Nephron progenitor cell (in vitro differentiated cells): Measurements from ENCODE around the gene EGFLAM.

Source experiments
- DNase-seq: peaks from one replicate; pipeline ENCODE4 v3.0.0; 2021
- H3K27ac Mint-ChIP-seq: 2 replicates; pipeline ENCODE4 v1.8.0; 2021; ENCODE audit warnings: mild to moderate bottlenecking, moderate library complexity, mixed read lengths
- H3K27me3 Mint-ChIP-seq: 2 replicates; pipeline ENCODE4 v1.8.0; 2021; ENCODE audit warnings: mild to moderate bottlenecking, low read depth, mixed read lengths; ENCODE audit not compliant: poor library complexity
- H3K36me3 Mint-ChIP-seq: 2 replicates; pipeline ENCODE4 v1.8.0; 2021; ENCODE audit warnings: low read depth, mixed read lengths
- H3K4me1 Mint-ChIP-seq: 2 replicates; pipeline ENCODE4 v1.8.0; 2021; ENCODE audit warnings: mixed read lengths
- H3K4me3 Mint-ChIP-seq: 2 replicates; pipeline ENCODE4 v1.8.0; 2021; ENCODE audit warnings: mild to moderate bottlenecking, moderate library complexity, mixed read lengths
- H3K9me3 Mint-ChIP-seq: 2 replicates; pipeline ENCODE4 v1.8.0; 2021; ENCODE audit warnings: mild to moderate bottlenecking, moderate library complexity, mixed read lengths
- TF ChIP-seq, protein P1 (sequence below): fragments of 200-600 bp; sonication (generic); IDR thresholded peaks from 2 replicates; pipeline ENCODE4 v1.5.0; 2021; ENCODE audit warnings: antibody characterized with exemption

EGFLAM gene

GRCh38 chr5:38258319-38259061, at the start of gene EGFLAM:
Gene EGFLAM, plus strand, starts transcription at chr5:38258559. Its CDS starts 196 bp downstream, at chr5:38258755.
- DNase-seq: peak; percentile 87
- H3K36me3 Mint-ChIP-seq: no peaks in the 10 kb centered on the region
- peak within 1 kb of the TSS; percentile 97 for H3K4me3 Mint-ChIP-seq
- peaks cover 7% of the 10 kb centered on the region for H3K9me3 Mint-ChIP-seq
- H3K27me3 Mint-ChIP-seq: peaks cover 4% of the 10 kb centered on the region
- H3K4me1 Mint-ChIP-seq: peaks cover 62% of the 10 kb centered on the region
- H3K27ac Mint-ChIP-seq: peak within 1 kb of the TSS; percentile 92
- TF ChIP-seq, protein P1, sequence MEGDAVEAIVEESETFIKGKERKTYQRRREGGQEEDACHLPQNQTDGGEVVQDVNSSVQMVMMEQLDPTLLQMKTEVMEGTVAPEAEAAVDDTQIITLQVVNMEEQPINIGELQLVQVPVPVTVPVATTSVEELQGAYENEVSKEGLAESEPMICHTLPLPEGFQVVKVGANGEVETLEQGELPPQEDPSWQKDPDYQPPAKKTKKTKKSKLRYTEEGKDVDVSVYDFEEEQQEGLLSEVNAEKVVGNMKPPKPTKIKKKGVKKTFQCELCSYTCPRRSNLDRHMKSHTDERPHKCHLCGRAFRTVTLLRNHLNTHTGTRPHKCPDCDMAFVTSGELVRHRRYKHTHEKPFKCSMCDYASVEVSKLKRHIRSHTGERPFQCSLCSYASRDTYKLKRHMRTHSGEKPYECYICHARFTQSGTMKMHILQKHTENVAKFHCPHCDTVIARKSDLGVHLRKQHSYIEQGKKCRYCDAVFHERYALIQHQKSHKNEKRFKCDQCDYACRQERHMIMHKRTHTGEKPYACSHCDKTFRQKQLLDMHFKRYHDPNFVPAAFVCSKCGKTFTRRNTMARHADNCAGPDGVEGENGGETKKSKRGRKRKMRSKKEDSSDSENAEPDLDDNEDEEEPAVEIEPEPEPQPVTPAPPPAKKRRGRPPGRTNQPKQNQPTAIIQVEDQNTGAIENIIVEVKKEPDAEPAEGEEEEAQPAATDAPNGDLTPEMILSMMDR: peak; percentile 39

- Mint-ChIP-seq H3K9me3 (no peaks in the 10 kb centered on the region), H3K27me3 (peaks cover 7% of the 10 kb centered on the region), H3K4me3 (no peak overlapping the region), H3K4me1 (no peaks in the 10 kb centered on the region), H3K27ac (no peak overlapping the region), H3K36me3 (no peaks in the 10 kb centered on the region)
- DNase-seq: peak; percentile 35
- TF ChIP-seq, protein P1: peak; percentile 69
Measured at GRCh38 chr5:38208782-38209378, 49.5 kb upstream of the EGFLAM start.

DNA sequence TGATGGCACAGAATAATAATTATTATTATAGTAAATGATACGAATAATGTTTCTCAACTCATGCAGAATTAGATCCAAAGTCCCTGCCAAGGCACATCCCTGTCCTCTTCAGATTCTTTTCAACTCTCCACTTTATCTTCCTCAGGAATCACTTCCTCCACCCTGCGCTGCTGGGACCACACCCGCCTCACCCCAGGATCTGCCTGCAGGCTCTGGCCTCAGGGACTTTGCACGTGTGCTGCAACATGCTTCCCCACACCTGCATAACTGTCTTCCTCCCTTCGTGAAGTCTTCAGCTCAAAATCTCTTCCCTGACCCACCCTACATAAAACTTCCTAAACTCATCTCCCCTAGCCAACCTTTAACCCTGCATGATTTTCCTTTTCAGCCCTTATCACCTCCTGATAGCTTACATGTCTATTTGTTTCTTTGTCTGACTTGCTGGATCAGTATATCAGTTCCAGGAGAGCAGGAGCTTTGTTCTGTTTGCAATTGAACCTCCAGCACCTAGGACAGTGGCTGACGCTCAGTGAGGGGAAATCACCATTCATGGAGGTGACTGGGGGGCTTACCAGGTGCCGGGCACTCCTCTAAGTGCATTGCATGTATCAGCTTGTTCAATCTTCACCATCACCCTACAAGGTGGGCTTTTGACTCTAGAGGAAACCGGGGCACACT, 47.5 kb upstream of the EGFLAM start:
- H3K4me1 Mint-ChIP-seq: no peaks in the 10 kb centered on the region
- peaks cover 7% of the 10 kb centered on the region for H3K27me3 Mint-ChIP-seq
- no peaks in the 10 kb centered on the region for H3K9me3 Mint-ChIP-seq
- H3K4me3 Mint-ChIP-seq: no peak overlapping the region
- H3K27ac Mint-ChIP-seq: no peak overlapping the region
- TF ChIP-seq, protein P1: no peak
- no peaks in the 10 kb centered on the region for H3K36me3 Mint-ChIP-seq
- DNase-seq: no peak

DNA sequence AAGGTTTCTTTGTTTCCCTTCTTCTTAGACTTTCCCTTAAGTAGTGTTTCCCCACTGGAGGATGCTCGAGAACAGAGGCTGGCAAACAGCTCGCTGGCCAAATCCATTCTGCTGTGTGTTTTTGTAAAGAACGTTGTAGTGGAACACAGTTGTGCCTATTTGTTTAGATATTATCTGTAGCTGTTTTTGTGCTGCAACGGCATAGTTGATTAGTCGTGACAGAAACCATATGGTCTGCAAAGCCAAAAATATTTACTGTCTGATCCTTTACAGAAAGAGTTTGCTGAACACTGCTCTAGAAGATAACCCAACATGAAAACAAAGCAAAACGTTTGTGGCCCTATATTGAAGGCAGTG, 47.0 kb upstream of the EGFLAM start:
- Mint-ChIP-seq H3K9me3 (no peaks in the 10 kb centered on the region), H3K4me1 (no peaks in the 10 kb centered on the region), H3K27ac (no peak overlapping the region), H3K27me3 (peaks cover 7% of the 10 kb centered on the region), H3K4me3 (no peak overlapping the region), H3K36me3 (no peaks in the 10 kb centered on the region)
- TF ChIP-seq, protein P1: no peak
- DNase-seq: no peak

DNA sequence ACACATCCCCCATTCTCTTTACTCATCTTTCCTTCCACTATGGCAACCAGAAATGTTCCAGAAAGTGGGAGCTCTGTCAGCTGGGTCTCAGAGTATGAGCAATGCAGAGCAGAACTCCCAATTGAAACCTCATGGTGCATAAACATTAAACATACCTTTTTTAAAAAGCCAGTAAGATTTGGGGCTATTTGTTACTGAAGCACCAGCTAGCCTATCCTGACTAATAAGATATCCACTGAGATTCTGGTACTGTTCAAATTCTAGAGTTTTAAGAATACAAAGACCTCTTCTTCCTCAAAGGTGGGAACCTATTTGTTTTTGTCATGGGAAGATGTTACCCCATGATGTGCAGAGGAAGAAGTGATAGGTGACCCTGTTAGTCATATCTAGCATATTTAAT, 46.1 kb upstream of the EGFLAM start:
- TF ChIP-seq, protein P1: no peak
- Mint-ChIP-seq H3K4me3 (no peak overlapping the region), H3K36me3 (no peaks in the 10 kb centered on the region), H3K9me3 (no peaks in the 10 kb centered on the region), H3K27ac (no peak overlapping the region), H3K4me1 (no peaks in the 10 kb centered on the region), H3K27me3 (peaks cover 7% of the 10 kb centered on the region)
- no peak for DNase-seq
